Activated T-helper 17 cell treated with anti-CD3 and anti-CD28 coated beads, Interleukin-2, amount 50 U/mL, for 72 hours (primary cell): ENCODE results near the gene IFI27. TPM values are rescaled to one million over a fixed set of nuclear protein-coding genes. Genes with fewer than 3 reads are reported as not detected.
"Not testable (repeated sequence)": the region's sequence is repeated elsewhere in the genome, so short reads cannot be mapped to it uniquely, and the experiment has no call there.

ENCODE experiments used
- ATAC-seq: fragments of 150-1000 bp; cut with Tn5 transposase; replicated peaks from 2 replicates; pipeline ENCODE4 v1.10.0; 2021; ENCODE audit warnings: mild to moderate bottlenecking, moderate library complexity
- H3K27ac Mint-ChIP-seq: one replicate; pipeline ENCODE4 v1.8.0; 2022; ENCODE audit warnings: mixed read lengths
- H3K27me3 Mint-ChIP-seq: one replicate; pipeline ENCODE4 v1.8.0; 2022; ENCODE audit warnings: mixed read lengths
- H3K36me3 Mint-ChIP-seq: one replicate; pipeline ENCODE4 v1.8.0; 2022; ENCODE audit warnings: low read depth, mild to moderate bottlenecking, mixed read lengths
- H3K4me1 Mint-ChIP-seq: one replicate; pipeline ENCODE4 v1.8.0; 2022; ENCODE audit warnings: mixed read lengths
- H3K4me3 Mint-ChIP-seq: one replicate; pipeline ENCODE4 v1.8.0; 2022; ENCODE audit warnings: mild to moderate bottlenecking, mixed read lengths
- H3K9me3 Mint-ChIP-seq: one replicate; pipeline ENCODE4 v1.8.0; 2022; ENCODE audit warnings: mixed read lengths
- total RNA-seq, 2 donors: library from RNA; stranded (reverse); gene quantifications; one replicate each; pipeline ENCODE4 v1.2.3, GENCODE V29; 2022

IFI27 gene
- total RNA-seq, 2 donors from 2014 or later: 2.1 to 3.0 TPM

DNA sequence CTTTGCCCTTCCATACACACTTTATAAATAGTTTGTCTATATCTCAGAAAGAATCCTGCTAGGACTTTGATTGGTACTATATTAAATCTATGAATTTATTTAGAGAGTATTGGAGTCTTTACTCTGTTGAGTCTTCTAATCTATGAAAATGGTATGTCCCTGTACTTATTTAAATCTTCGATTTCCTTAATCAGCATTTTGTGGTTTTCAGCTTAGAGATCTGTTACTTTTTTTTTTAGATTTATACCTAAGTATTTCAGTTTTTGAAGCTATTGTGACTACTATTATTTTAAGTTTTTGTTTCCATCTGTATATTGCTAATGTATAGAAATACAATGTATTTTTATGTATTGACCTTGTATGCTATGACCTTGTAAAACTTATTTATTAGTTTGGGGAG is 32.3 kb downstream of the IFI27 start:
- H3K4me3 Mint-ChIP-seq: no peak overlapping the region
- H3K4me1 Mint-ChIP-seq: peaks cover 15% of the 10 kb centered on the region
- ATAC-seq: no peak
- H3K27ac Mint-ChIP-seq: no peak overlapping the region
- peaks cover 3% of the 10 kb centered on the region for H3K27me3 Mint-ChIP-seq
- H3K36me3 Mint-ChIP-seq: no peaks in the 10 kb centered on the region
- no peaks in the 10 kb centered on the region for H3K9me3 Mint-ChIP-seq

DNA sequence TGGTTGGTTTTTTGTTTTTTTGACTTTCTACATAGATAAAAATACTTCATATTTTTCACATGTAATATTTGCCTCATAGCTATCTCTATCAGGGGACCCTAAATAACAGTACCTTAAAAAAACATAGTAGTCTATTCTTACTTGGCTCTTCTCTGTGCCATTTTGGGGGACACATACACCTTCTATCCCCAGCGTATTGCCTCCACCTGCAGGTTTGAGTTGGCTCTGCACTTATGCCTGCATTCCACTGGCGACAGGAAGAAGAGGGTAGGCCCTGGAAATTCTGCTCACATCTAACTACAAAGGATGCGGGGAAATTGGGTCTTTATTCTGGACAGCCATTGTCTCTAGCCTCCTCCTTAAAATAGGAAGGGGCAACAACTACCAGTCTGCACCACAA is 32.7 kb downstream of the IFI27 start:
- Mint-ChIP-seq H3K9me3 (no peaks in the 10 kb centered on the region), H3K4me1 (peaks cover 15% of the 10 kb centered on the region), H3K4me3 (no peak overlapping the region), H3K27ac (no peak overlapping the region), H3K36me3 (no peaks in the 10 kb centered on the region), H3K27me3 (peaks cover 3% of the 10 kb centered on the region)
- ATAC-seq: no peak

DNA sequence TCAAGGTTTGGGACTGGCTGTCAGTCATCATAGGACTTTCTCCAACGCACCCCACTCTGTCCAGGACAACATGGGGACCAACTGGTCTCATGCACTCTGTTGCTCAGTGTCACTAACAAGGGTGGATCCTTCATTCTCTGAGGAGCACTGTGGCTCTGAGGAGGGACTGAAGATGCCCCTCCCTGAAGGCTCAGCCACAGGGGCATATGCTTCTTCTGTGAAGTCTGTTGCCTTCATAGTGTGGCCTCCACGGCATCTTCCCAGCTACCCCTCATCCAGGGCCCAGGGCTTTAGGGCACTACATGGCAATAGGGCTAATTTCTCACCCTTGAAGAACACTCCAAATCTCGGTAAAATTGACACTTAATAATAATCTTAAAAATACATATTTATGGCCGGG is 33.2 kb downstream of the IFI27 start:
- H3K4me1 Mint-ChIP-seq: peaks cover 15% of the 10 kb centered on the region
- no peak overlapping the region for H3K4me3 Mint-ChIP-seq
- no peak for ATAC-seq
- peaks cover 3% of the 10 kb centered on the region for H3K27me3 Mint-ChIP-seq
- H3K9me3 Mint-ChIP-seq: no peaks in the 10 kb centered on the region
- H3K36me3 Mint-ChIP-seq: no peaks in the 10 kb centered on the region
- H3K27ac Mint-ChIP-seq: no peak overlapping the region

DNA sequence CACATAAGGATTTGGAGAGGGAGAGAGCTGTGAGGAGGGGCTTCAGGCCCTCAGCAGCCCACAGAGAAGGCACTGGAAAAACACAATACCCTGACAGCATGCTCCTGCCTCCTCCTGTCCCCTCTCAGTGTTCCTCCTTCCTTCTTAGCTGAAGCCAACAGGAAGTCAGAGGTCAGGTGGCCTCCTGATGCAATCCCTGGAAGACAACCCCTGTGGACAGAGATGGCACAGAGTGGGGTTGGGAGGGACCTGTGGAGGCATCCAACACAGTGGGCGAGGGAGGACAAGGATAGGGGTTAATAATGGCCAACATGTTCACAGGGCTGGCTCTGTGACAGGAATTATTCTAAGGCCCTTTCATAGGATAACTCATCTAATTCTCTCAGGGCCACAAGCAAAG is 34.2 kb downstream of the IFI27 start:
- no peak for ATAC-seq
- Mint-ChIP-seq H3K4me3 (no peak overlapping the region), H3K36me3 (no peaks in the 10 kb centered on the region), H3K27ac (no peak overlapping the region), H3K4me1 (peaks cover 15% of the 10 kb centered on the region), H3K9me3 (no peaks in the 10 kb centered on the region), H3K27me3 (no peaks in the 10 kb centered on the region)

DNA sequence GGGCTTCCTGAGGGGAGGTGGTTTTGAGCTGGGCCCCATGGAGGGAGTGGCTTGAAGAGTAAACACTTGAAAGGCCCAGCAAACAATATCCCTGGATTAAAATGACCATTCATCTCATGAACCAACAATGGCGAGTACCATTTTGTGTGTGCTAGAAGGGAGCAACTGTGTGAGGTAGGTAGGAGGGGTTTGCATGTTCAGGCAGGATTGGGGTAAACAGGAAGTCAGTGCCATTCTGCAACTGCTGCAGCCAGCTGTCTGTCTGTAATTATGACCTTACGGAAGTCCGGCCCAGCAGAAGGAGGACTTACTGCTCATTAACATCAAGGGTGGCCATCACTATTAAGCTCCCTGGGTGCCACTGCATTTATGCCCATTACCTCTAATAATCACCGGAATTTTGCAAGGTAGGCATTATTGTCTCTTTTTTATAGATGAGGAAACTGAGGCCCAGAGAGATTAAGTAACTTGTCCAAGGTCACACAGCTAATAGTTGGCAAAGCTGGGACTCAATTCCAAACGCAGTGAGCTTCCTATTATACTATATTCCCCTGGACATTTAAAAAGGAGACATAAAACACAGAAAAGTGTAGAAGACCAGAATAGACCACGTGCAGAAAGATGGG is 35.5 kb downstream of the IFI27 start:
- no peaks in the 10 kb centered on the region for H3K36me3 Mint-ChIP-seq
- H3K9me3 Mint-ChIP-seq: no peaks in the 10 kb centered on the region
- H3K4me3 Mint-ChIP-seq: no peak overlapping the region
- no peak for ATAC-seq
- peaks cover 2% of the 10 kb centered on the region for H3K27me3 Mint-ChIP-seq
- H3K27ac Mint-ChIP-seq: no peak overlapping the region
- H3K4me1 Mint-ChIP-seq: peaks cover 15% of the 10 kb centered on the region

DNA sequence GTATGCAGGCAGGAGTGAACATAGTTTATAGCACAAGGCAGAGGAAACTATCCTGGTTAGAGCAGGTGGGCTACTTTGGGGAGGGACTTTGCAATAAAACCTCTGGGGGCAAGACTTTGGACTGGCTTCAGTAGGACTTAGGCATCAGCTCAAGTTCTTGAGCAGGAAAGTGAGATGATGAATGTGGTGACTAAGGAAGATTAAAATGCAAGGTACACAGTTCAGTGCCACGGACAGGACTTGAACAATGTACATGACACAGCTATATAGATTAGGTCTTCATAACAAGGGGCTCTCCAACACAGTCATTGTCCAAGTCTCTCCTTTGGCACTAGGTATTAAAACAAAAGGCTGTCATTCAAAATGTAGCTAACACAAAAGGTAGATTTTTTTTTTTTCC is 42.1 kb downstream of the IFI27 start:
- peaks cover 5% of the 10 kb centered on the region for H3K27me3 Mint-ChIP-seq
- H3K4me1 Mint-ChIP-seq: peaks cover 9% of the 10 kb centered on the region
- no peaks in the 10 kb centered on the region for H3K9me3 Mint-ChIP-seq
- ATAC-seq: no peak
- no peaks in the 10 kb centered on the region for H3K36me3 Mint-ChIP-seq
- H3K27ac Mint-ChIP-seq: no peak overlapping the region
- no peak overlapping the region for H3K4me3 Mint-ChIP-seq

DNA sequence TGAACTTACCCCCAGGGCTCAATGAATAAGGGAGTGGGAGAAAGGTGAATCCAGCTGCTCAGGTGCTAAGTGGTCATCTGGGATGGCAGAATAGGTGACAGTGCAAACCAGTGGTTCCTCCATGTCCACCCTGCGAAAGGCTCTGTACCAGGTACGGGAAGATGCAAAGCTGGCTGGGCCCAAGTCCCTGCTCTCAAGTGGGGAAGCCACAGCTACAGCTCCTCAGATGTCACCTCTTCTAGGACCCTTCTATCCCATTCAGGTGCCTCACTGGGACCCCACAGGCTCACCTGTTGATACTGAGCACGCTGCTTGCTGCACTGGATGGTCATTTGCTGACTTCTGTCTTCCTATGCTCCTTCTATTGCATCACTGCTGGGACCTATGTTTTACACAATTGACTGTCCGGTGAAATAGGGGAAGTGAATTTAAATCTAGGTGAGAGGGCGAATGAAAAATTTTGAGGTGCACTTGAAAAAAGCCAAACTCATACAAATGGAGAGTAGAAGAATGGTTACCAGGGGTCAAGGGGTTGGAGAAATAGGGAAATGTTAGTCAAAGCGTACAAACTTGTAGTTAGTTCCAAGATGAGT is 43.3 kb downstream of the IFI27 start:
- Mint-ChIP-seq H3K4me1 (peaks cover 20% of the 10 kb centered on the region), H3K9me3 (no peaks in the 10 kb centered on the region), H3K4me3 (no peak overlapping the region), H3K36me3 (no peaks in the 10 kb centered on the region), H3K27ac (no peak overlapping the region), H3K27me3 (peaks cover 5% of the 10 kb centered on the region)
- ATAC-seq: no peak

DNA sequence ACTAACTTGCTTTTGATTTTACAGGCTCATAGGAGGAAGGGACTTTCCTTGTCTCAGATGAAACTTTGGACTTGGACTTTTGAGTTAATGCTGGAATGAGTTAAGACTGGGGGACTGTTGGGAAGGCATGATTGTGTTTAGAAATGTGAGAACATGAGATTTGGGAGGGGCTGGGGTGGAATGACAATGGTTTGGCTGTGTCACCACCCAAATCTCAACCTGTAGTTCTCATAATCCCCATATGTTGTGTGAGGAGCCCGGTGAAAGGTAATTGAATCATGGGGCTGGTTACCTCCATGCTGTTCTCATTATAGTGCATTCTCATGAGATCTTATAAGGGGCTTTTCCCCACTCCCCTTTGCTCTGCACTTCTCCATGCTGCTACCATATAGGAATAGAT is 45.6 kb downstream of the IFI27 start:
- H3K27ac Mint-ChIP-seq, H3K4me3 Mint-ChIP-seq, H3K36me3 Mint-ChIP-seq, H3K27me3 Mint-ChIP-seq, H3K9me3 Mint-ChIP-seq, ATAC-seq: not testable (repeated sequence)
- peaks cover 22% of the 10 kb centered on the region for H3K4me1 Mint-ChIP-seq

DNA sequence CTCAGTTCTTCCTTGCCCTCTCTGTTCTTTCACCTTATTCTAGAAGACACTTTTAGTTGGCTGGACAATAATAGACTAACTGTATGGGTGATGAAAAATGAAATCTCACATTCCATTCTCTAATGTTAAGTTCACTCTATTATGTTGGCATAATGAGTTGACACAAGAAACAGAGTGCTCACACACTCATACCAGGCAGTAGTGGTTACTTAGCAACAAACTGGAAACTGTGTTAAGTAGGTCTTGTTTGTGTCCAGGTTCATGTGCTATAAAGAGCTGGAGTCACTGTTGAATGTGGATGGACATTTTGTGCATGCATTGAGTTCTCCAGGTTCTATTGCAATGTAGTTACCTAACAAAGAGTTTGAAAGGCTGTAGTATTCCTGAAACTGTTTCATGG is 46.7 kb downstream of the IFI27 start:
- H3K27ac Mint-ChIP-seq: peak overlapping the region; percentile 69
- peak overlapping the region; percentile 43 for H3K4me3 Mint-ChIP-seq
- H3K36me3 Mint-ChIP-seq: no peaks in the 10 kb centered on the region
- peaks cover 25% of the 10 kb centered on the region for H3K4me1 Mint-ChIP-seq
- H3K9me3 Mint-ChIP-seq: no peaks in the 10 kb centered on the region
- peak; percentile 70 for ATAC-seq
- no peaks in the 10 kb centered on the region for H3K27me3 Mint-ChIP-seq

DNA sequence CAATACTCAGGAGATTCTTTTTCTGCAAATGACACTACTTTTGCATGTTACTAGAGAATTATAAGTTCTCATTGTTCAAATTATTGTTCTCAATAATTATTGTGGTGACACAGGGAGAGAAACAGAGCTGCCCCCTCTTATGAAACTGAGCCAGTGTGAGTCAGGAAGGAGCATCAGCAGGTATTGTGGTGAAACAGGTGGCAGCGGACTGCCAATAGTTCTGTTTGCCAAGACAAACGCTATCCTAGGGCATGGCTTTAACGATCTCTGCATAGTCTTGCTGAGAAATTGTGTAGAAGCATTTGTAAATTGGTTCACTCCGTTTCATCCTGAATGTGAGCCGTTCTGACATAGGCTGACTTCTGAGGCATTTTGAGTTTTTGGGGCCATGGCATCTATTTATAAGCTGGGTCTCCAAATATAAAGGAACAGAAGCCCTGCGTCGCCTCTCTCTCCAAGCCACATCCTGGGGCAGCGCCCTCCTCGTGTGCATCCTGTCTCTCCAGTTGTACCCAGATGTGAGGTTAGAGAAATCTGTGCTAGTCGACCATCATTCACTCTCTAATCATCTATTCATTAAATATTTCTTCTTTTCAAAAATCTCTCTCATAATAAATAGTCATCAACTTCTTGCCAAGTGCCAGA is 47.8 kb downstream of the IFI27 start:
- Mint-ChIP-seq H3K27ac (peak overlapping the region; percentile 69), H3K36me3 (no peaks in the 10 kb centered on the region), H3K27me3 (no peaks in the 10 kb centered on the region), H3K4me1 (peaks cover 28% of the 10 kb centered on the region), H3K9me3 (no peaks in the 10 kb centered on the region), H3K4me3 (peak overlapping the region; percentile 43)
- ATAC-seq: peak; percentile 75

DNA sequence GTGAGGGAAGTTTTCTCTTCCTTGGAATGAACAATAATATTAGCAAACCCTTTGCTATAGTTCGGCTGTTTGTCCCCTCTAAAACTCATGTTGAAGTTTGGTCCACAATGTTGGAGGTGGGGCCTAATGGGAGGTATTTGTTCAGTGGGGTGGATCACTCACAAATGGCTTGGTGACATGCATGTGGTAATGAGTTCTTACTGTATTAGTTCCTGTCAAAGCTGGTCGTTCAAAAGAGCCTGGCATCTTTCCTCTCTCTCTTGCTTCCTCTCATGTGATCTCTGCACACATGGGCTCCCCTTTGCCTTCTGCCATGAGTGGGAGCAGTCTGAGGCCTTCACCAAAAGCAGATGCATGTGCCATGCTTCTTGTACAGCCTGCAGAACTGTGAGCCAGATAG is 50.5 kb downstream of the IFI27 start:
- Mint-ChIP-seq H3K27ac (peak overlapping the region; percentile 51), H3K27me3 (no peaks in the 10 kb centered on the region), H3K4me3 (no peak overlapping the region), H3K4me1 (peaks cover 39% of the 10 kb centered on the region), H3K9me3 (no peaks in the 10 kb centered on the region), H3K36me3 (no peaks in the 10 kb centered on the region)
- no peak for ATAC-seq

DNA sequence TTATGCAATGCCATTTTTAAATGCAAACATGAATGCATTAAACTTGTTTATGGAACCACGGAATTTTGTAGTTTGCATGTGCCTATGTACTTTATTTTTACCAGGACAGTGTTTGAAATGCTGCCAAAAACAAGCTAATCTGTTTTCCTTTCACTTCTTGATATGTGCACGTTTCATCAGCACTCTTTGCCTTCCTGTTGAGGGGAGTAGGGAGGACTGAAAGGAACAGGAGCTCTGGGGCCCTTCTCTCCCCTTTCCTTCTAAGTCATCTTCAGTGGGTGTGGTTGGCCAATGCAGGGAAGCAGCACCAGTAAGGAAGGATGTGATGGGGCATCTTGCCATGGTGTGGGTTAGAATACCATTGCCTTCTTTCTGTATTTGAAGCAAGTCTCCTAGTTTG is 51.4 kb downstream of the IFI27 start:
- Mint-ChIP-seq H3K4me3 (peak overlapping the region; percentile 18), H3K9me3 (no peaks in the 10 kb centered on the region), H3K27me3 (no peaks in the 10 kb centered on the region), H3K27ac (no peak overlapping the region), H3K4me1 (peaks cover 37% of the 10 kb centered on the region), H3K36me3 (no peaks in the 10 kb centered on the region)
- no peak for ATAC-seq

DNA sequence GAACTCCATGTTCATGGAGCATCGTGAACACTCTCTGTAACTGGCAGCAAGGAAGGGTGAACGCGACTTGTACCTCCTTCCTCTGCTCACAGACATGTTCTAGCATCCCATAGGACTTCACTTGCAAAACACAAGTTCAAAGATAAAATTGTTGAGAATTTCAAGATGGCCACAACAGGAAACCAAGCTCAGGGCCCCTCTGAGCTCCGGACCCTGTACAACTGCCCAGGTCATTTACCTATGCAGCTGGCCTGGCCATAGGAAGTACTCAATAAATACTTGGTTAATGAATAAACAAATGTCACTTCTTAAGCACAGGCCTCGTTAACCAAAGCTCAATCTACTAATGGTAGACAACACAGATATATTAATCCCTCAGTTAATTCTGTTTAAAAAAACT is 51.9 kb downstream of the IFI27 start:
- no peaks in the 10 kb centered on the region for H3K9me3 Mint-ChIP-seq
- H3K27ac Mint-ChIP-seq: no peak overlapping the region
- peak overlapping the region; percentile 18 for H3K4me3 Mint-ChIP-seq
- ATAC-seq: no peak
- no peaks in the 10 kb centered on the region for H3K36me3 Mint-ChIP-seq
- H3K4me1 Mint-ChIP-seq: peaks cover 32% of the 10 kb centered on the region
- no peaks in the 10 kb centered on the region for H3K27me3 Mint-ChIP-seq

DNA sequence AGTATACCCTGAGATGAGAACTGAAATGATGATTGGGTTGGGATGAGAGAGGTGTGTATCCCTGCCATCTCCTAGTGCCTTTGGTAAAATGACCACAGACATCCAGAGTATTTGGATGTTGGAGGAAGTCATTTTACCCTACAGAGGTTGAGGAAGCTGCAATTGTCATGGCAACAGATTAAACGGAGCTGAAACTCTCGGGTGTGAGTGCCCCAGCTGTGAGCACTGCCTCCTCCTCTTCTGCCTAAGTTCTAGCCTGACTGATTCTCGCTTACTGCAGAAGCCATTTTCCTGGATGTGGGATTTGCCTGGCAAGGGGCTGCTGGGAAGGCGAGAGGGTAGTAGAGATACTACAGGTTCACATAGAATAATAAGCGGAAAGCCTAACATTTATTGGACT is 53.3 kb downstream of the IFI27 start:
- Mint-ChIP-seq H3K27ac (peak overlapping the region; percentile 78), H3K36me3 (no peaks in the 10 kb centered on the region), H3K9me3 (no peaks in the 10 kb centered on the region), H3K4me3 (peak overlapping the region; percentile 59), H3K27me3 (no peaks in the 10 kb centered on the region), H3K4me1 (peaks cover 19% of the 10 kb centered on the region)
- peak; percentile 61 for ATAC-seq

DNA sequence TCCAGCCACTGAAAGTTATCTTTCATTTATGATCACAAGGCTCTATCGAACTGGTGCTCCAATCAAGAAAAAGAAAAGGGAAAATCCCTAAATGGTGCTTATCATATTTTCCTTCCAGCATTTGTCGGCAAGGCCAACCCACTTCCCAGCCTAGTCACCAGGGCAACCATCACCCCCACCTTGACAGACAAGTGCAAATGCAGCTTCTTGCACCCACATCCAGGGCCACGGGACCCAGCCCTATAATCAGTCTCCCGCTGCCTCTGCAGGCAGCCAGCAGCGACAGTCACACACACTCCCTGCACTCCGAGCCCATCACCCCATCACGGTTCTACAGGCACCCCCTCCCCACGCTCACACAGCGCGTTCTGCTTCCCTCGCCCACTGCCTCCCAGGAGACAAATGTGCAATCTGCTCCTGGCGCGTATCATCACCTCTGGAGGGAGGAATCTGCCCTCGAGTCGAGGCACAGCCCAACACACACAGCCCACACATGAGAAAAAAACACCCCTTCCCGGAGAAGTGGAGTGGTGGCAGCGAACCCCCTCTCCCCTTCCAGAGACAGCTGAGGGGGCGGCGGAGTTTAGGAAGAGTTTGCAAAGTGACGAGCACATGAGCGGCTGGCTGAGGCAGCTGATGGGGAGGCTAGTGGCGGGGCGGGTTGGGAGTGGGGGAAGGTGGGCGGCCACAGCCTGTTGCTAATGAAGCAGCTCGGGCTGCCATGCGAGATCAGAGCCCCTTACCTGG is 54.3 kb downstream of the IFI27 start:
- ATAC-seq: peak; percentile 79
- Mint-ChIP-seq H3K9me3 (no peaks in the 10 kb centered on the region), H3K4me3 (peak overlapping the region; percentile 59), H3K27ac (peak overlapping the region; percentile 78), H3K36me3 (no peaks in the 10 kb centered on the region), H3K4me1 (peaks cover 19% of the 10 kb centered on the region), H3K27me3 (no peaks in the 10 kb centered on the region)
